ENCODE results near the gene ANTKMT. TPM values are rescaled to one million over a fixed set of nuclear protein-coding genes. Genes with fewer than 3 reads are reported as not detected.

Gene ANTKMT
- total RNA-seq, 3 donors from 2014 or later: 29.9 to 35.7 (median 30.4) TPM

GRCh38 chr16:765488-765865 is 44.5 kb downstream of the ANTKMT start:
- H3K4me1 ChIP-seq: no peaks in the 10 kb centered on the region
- TF ChIP-seq POLR2AphosphoS5 (IDR thresholded peaks at IDR 0.05): no peak
- TF ChIP-seq CTCF (IDR thresholded peaks at IDR 0.05): no peak
- TF ChIP-seq POLR2A (IDR thresholded peaks at IDR 0.05): no peak
- intact Hi-C loops (cut with DNase I; ENCODE audit: low total_unique reads): no loop called here

GRCh38 chr16:766008-766819 is 45.3 kb downstream of the ANTKMT start:
- Histone ChIP-seq H3K36me3 (no peaks in the 10 kb centered on the region), H3K27ac (no peak overlapping the region), H3K27me3 (peaks cover 3 to 54% of the 10 kb centered on the region in 2 donors), H3K4me1 (no peaks in the 10 kb centered on the region), H3K9me3 (no peaks in the 10 kb centered on the region), H3K4me3 (no peak overlapping the region)
- TF ChIP-seq POLR2AphosphoS5 (IDR thresholded peaks at IDR 0.05) (no peak), POLR2A (IDR thresholded peaks at IDR 0.05) (no peak), CTCF (IDR thresholded peaks at IDR 0.05) (no peak)
- intact Hi-C loops (cut with DNase I; ENCODE audit: low total_unique reads): no loop called here
- DNase-seq (ENCODE audit: low spot score in 2 of 2): no peak

More at GRCh38 chr16:765488-765865, 44.5 kb downstream of the ANTKMT start:
- H3K4me3 ChIP-seq: no peak overlapping the region
- H3K27me3 ChIP-seq: peaks cover 3 to 59% of the 10 kb centered on the region in 2 donors
- no peaks in the 10 kb centered on the region for H3K36me3 ChIP-seq
- no peak overlapping the region for H3K27ac ChIP-seq
- DNase-seq (ENCODE audit: low spot score in 2 of 2): no peak
- no peaks in the 10 kb centered on the region for H3K9me3 ChIP-seq

- intact Hi-C loops (cut with DNase I; ENCODE audit: low total_unique reads): no loop called here
- Histone ChIP-seq H3K4me1 (no peaks in the 10 kb centered on the region), H3K27me3 (peaks cover 3 to 48% of the 10 kb centered on the region in 2 donors), H3K9me3 (no peaks in the 10 kb centered on the region), H3K27ac (no peak overlapping the region), H3K36me3 (no peaks in the 10 kb centered on the region), H3K4me3 (no peak overlapping the region)
- no peak for TF ChIP-seq CTCF (IDR thresholded peaks at IDR 0.05)
- no peak for TF ChIP-seq POLR2AphosphoS5 (IDR thresholded peaks at IDR 0.05)
- no peak for TF ChIP-seq POLR2A (IDR thresholded peaks at IDR 0.05)
- no peak for DNase-seq (ENCODE audit: low spot score in 2 of 2)
These were observed 46.1 kb downstream of the ANTKMT start for GRCh38 chr16:766820-767640.

GRCh38 chr16:767743-768235 is 46.8 kb downstream of the ANTKMT start:
- Histone ChIP-seq H3K36me3 (no peaks in the 10 kb centered on the region), H3K27ac (no peak overlapping the region), H3K27me3 (peaks cover 3 to 41% of the 10 kb centered on the region in 2 donors), H3K4me1 (no peaks in the 10 kb centered on the region), H3K4me3 (no peak overlapping the region), H3K9me3 (no peaks in the 10 kb centered on the region)
- intact Hi-C loops (cut with DNase I; ENCODE audit: low total_unique reads): no loop called here
- no peak for TF ChIP-seq CTCF (IDR thresholded peaks at IDR 0.05)
- TF ChIP-seq POLR2A (IDR thresholded peaks at IDR 0.05): no peak
- TF ChIP-seq POLR2AphosphoS5 (IDR thresholded peaks at IDR 0.05): no peak
- DNase-seq (ENCODE audit: low spot score in 2 of 2): no peak

- intact Hi-C loops (cut with DNase I; ENCODE audit: low total_unique reads): no loop called here
- Histone ChIP-seq H3K36me3 (no peaks in the 10 kb centered on the region), H3K27me3 (peaks cover 3 to 40% of the 10 kb centered on the region in 2 donors), H3K27ac (no peak overlapping the region), H3K4me1 (no peaks in the 10 kb centered on the region), H3K4me3 (no peak overlapping the region), H3K9me3 (no peaks in the 10 kb centered on the region)
- DNase-seq (ENCODE audit: low spot score in 2 of 2): no peak
- TF ChIP-seq POLR2A (IDR thresholded peaks at IDR 0.05): no peak
- TF ChIP-seq CTCF (IDR thresholded peaks at IDR 0.05): no peak
- no peak for TF ChIP-seq POLR2AphosphoS5 (IDR thresholded peaks at IDR 0.05)
These were observed 47.5 kb downstream of the ANTKMT start for GRCh38 chr16:768428-768827.

All from breast epithelium (tissue), 4 donors.